ENCODE measurements around the gene SPX. TPM values are rescaled to one million over a fixed set of nuclear protein-coding genes. Genes with fewer than 3 reads are reported as not detected.

The SPX gene
- total and polyA plus RNA-seq, 2 of the 4 experiments (the other 2 are of a cell fraction) = under 0.01 to 0.12 TPM

DNA sequence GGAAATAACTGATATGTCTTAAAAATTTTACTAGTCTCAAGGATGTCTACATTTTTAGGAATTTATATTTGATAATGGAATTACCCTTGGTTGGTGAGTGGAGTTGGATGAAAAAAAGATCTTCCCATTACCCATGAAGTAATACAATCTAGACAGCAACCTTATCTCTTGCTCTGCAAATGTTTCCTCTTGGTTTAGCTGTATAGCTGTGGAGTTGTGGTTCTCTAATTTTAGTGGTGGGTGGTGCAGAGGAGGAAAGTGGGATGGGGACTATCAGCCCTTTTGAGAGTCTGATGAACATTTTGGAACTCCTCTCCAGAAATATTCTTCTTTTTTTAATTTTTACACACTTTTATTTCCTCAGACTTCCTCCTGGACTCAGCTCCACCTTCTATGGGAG is 17.1 kb downstream of the SPX start:
- H3K4me3 ChIP-seq (ENCODE audit: insufficient read depth, low read depth, low read length) = no peak overlapping the region
- H3K9me3 ChIP-seq (ENCODE audit: control insufficient read depth, insufficient read depth, low read length) = no peaks in the 10 kb centered on the region
- no peak for DNase-seq
- no peak overlapping the region for H2BK20ac ChIP-seq (ENCODE audit: low read depth, low read length)
- no peaks in the 10 kb centered on the region for H3K9me1 ChIP-seq (ENCODE audit: insufficient read depth, low read length)
- TF ChIP-seq, protein P1, sequence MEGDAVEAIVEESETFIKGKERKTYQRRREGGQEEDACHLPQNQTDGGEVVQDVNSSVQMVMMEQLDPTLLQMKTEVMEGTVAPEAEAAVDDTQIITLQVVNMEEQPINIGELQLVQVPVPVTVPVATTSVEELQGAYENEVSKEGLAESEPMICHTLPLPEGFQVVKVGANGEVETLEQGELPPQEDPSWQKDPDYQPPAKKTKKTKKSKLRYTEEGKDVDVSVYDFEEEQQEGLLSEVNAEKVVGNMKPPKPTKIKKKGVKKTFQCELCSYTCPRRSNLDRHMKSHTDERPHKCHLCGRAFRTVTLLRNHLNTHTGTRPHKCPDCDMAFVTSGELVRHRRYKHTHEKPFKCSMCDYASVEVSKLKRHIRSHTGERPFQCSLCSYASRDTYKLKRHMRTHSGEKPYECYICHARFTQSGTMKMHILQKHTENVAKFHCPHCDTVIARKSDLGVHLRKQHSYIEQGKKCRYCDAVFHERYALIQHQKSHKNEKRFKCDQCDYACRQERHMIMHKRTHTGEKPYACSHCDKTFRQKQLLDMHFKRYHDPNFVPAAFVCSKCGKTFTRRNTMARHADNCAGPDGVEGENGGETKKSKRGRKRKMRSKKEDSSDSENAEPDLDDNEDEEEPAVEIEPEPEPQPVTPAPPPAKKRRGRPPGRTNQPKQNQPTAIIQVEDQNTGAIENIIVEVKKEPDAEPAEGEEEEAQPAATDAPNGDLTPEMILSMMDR (conservative IDR thresholded peaks at IDR 0.05; ENCODE audit: low read depth, low read length) = no peak
- TF ChIP-seq MAZ (IDR thresholded peaks at IDR 0.05; ENCODE audit: borderline replicate concordance, low read depth, low read length) (no peak), RAD21 (IDR thresholded peaks at IDR 0.05; ENCODE audit: low read length) (no peak)
- H3K23ac ChIP-seq (ENCODE audit: low read depth, low read length) = no peak overlapping the region
- POLR2A ChIA-PET (ENCODE audit: unreplicated experiment) = no interaction called here
- no peaks in the 10 kb centered on the region for H4K20me1 ChIP-seq (ENCODE audit: insufficient read depth, low read length)
- dilution Hi-C loops (cut with HindIII; ENCODE audit: low sequenced_read_pairs, unreplicated experiment) (no loop called here), intact Hi-C loops (cut with micrococcal nuclease) (no loop called here), in situ Hi-C loops (cut with MboI; ENCODE audit: low sequenced_read_pairs) (no loop called here)
- H3K4me1 ChIP-seq (ENCODE audit: control insufficient read depth, insufficient read depth, low read length) = no peaks in the 10 kb centered on the region
- CTCF ChIA-PET = no interaction called here
- H4K8ac ChIP-seq (ENCODE audit: low read depth in 2 of 2, low read length in 2 of 2) = no peak overlapping the region
- no peak overlapping the region for H3K4me2 ChIP-seq (ENCODE audit: low read depth, low read length)
- no peak overlapping the region for H3K9ac ChIP-seq (ENCODE audit: low read depth, low read length)
- H2AK9ac ChIP-seq (replicated peaks; ENCODE audit: low read depth, low read length, poor library complexity) = no peak overlapping the region
- no peak overlapping the region for H4K91ac ChIP-seq (ENCODE audit: insufficient read depth, low read depth, low read length)
- no peak for ATAC-seq (ENCODE audit: low read depth)
- H3K56ac ChIP-seq (ENCODE audit: extremely low read depth, insufficient read depth, low read length) = no peak overlapping the region
- H2BK120ac ChIP-seq (ENCODE audit: low read depth, low read length) = no peak overlapping the region
- 0 out of 2 replicates have a peak, but pooled peaks cover 2% of the 10 kb centered on the region for H3K27me3 ChIP-seq (ENCODE audit: control insufficient read depth, insufficient read depth, low read length)
- H2AK5ac ChIP-seq (ENCODE audit: low read depth, low read length) = no peak overlapping the region
- no peak overlapping the region for H2BK5ac ChIP-seq (ENCODE audit: low read depth, low read length, poor library complexity, severe bottlenecking)
- no peaks in the 10 kb centered on the region for H3K79me1 ChIP-seq (ENCODE audit: low read depth in 1 of 2, low read length in 2 of 2)
- H3K27ac ChIP-seq (ENCODE audit: insufficient read depth, low read length) = no peak overlapping the region
- H2AFZ ChIP-seq (replicated peaks; ENCODE audit: low read length, poor library complexity) = no peak overlapping the region
- H3K18ac ChIP-seq (ENCODE audit: low read depth, low read length) = no peak overlapping the region
- BruUV-seq (replicated peaks) = no TSS peak
- no peak overlapping the region for H2BK15ac ChIP-seq (ENCODE audit: low read depth, low read length)
- H3K14ac ChIP-seq (replicated peaks; ENCODE audit: low read depth, low read length) = no peak overlapping the region
- H4K5ac ChIP-seq (ENCODE audit: low read depth, low read length) = no peak overlapping the region
- H3K36me3 ChIP-seq (ENCODE audit: control insufficient read depth, insufficient read depth, low read length) = no peaks in the 10 kb centered on the region
- no peak overlapping the region for H3K4ac ChIP-seq (ENCODE audit: low read depth, low read length)
